CD4-positive, alpha-beta T cell treated with Interleukin-17A for 4 hours (primary cell): ENCODE results near the gene STX2.

Source experiments
- DNase-seq: peaks from one replicate; pipeline ENCODE4 v3.0.0-alpha.2; 2020; ENCODE audit warnings: mixed read lengths

Gene STX2

DNA sequence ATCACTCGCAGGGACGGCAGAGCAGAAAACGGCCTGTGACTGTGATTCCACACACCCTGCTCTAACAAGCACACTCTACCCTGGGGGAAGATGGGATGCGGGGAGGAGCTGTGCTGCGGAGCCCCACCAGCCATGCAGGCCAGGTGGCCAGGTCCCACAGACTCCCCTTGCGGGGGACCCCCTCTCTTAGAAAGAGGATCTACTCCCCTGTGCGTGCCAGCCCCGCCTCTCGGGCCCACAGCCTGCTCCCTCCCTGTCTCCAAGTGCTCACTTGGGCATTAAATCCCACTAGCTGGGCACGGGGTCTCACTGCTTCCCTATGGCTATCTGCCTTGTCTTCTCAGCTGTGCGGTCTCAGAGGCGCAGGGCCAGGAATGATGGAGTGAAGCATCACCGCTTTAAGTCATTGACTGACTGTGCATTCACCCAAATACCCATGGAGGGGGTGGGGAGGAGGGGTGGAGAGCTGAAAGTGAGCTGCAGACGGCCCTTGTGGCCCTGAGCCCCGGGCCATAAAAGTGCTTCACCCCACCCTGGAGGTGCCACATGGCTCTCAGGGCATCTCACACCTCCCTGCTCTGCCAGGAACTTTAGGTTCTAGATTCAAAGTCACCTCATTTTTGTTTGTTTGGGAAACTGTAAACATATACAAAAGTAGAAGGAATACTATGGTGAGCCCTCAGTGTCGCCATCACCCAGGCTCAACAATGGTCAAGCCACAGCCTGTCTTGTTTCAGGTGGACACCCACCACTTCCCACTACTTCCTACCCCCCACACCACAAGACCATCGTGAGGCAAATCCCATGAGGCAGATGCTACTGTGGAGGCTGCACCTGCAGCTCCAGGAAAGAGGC, 9.4 kb downstream of the STX2 start:
- no peak for DNase-seq

DNA sequence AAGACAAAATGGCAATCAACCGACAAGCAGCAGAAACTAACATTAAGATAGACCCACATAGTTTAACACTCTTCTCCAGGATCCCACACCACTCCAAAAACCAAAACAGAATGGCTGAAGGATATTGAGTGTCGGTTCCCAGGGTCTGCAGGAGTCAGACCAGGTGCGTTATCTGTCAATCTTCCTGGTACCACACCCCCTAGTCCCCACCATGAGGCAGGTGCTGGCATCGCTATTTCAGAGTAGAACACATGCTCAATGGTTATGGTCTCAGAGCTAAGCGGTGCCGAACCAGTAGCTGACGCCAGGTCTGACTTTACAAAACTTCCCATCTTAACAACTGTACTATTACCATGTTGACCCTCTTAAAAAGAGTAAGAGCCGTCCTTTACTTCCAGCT, 10.2 kb downstream of the STX2 start:
- no peak for DNase-seq

GRCh38 chr12:130827432-130827831, 11.6 kb downstream of the STX2 start:
- DNase-seq = no peak

DNA sequence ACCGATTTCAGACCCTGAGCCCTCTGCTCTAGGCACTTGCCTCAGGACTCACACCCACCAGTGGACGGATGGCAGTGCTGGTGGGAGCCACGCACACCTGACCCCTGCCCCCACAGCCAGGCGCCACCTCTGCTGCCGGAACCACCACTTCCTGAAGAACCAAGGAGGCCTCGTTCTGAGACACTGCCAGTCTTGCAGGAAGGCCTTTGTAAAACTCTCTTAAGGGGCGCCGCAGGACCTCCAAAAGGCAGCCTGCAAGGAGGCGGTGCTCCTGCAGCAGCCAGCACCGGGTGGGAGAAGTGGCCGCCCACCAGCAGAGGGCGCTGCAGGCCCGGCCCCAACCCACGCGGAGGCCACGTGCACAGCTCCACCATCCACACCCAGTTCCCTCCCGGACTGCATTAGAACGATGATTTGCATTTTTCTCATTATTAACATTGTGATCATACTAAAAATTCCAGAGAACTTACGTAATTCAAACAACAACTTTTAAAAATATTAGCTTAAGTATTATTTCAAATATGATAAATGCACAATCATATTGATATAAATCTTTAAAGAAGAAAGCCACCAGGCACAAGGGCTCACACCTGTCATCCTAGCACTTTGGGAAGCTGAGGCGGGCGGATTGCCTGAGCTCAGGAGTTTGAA, 12.8 kb downstream of the STX2 start:
- DNase-seq = peak; percentile 77

DNA sequence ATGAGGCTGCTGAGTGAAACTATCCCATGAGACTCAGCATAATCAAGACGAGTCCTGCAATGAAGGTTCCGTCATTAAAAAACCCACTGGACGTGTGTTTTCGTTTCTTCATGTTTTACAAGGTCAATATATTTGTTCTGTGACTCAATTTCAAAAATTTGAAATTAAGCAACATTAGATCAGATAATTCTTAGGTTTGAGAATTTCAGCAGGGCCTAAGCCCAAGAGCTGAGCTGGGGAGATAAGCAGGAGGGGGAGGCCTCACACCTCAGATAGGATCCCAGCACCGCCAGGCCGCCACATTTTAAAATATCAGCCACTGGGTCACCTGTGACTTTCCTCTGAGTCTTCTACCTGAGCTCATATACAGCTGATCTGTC, 13.3 kb downstream of the STX2 start:
- no peak for DNase-seq

DNA sequence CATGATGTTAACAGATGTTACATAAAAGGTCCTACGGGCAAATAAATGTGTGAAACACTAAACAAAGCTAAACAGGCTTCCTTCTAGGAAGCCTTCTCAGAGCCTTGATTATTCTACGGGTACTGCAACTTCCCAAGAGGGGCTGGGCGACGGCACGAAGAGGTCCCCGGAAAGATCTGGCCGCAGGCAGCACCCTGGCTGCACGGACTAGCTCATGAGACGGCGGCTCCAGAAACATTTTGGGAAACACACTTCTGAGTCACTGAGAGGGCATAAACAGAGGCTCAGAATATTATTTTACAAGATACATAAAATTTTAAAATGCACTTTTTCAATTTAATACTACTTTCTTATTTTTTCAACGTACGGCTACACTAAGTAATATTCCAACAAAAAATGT, 19.4 kb downstream of the STX2 start:
- DNase-seq = no peak

DNA sequence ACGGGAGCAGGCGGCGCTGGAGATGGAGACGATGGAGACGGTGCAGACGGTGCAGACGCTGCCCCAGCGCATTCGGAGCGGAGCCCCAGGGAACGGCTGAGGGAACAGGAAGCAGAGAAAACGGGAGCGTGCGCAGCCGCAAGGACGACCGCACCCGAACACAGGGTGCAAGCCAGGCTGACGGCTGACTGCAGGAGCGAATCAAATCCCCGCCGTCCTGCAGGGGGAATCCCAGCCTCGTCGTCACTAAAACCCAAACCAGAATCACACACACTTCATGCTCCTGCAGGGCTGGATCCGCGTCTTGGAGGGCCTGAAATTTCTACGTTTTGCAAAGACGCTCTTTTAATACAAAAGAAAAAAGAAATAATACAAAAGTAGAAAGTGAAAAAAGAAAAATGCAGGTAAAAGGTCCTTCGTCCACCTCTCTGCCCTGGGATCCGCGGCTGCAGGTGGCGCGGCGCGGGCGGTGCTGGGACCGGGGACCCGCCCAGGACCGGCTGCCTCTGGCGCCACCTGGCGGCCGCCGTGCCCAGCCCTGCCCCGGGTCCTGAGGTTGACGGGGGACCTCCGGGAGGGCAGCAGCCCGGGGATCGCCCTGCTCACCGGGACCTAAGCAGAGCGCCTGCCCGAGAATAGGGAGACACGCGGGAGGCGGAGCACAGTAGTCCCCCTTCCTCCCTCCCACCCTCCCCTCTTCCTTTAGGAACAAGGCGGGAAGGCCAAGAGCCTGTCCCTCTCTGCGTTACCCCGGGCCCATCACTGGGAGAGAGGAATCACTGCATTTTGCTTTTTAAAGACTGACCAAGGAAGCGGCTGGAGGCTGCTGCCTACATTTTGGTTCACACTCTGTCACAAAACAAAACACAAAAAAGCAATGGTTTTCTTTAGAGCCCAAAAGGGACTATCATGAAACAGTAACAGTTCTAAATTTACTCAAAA, 20.1 kb downstream of the STX2 start:
- peak; percentile 82 for DNase-seq

GRCh38 chr12:130818272-130818634, 20.8 kb downstream of the STX2 start:
- no peak for DNase-seq

DNA sequence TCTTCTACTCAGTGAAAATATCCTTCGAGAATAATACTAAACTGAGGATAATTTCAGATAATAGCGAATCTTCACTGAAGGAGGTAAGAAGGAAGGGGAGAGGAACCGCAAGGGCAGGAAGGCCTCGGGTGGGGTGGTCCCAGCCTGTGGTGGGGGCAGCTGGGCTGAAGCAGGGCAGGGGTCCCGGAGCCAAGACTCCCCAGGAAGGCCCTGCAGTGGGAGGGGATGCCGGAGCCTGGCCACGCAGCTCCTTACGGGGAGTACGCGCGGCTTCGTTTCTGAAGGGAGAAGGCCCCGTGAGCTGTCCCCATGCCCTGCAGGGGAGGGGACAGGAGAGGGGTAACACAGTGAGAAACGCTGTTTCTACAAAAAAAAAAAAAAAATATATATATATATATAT, 21.2 kb downstream of the STX2 start:
- DNase-seq = no peak

- DNase-seq = no peak
Observed at GRCh38 chr12:130816097-130816496, 23.0 kb downstream of the STX2 start.

DNA sequence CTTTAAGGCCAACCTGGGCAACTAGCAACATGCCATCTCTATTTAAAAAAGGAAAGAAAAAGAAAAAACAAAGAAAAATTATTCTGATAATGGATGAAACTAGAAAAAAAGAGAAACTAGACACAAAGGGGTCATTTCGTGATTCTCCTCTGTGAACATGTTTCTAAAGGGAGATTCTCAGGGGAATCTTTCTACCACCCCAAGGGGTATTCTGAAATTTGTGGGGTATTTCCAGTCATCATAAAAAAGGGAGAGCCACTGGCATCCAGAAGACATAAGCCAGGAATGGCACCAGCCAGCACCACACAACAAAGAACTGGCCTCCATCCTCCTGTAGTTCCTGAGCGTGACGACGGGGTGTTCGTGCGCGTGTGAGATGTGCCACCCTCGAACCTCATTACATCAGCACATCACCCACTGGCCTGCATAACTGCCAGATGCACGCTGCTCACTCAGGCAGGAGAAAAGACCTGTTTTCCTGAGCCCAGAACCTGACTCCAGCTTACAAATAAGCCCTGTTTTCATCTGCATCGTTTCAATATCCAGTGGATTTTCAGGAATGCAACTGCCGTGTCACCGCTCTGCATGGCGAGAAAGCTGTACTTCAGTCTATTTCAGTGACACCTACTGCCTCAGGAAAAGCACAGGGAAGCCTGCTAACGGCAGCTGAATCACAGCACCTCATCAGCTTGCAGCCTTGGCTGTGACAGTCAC, 23.9 kb downstream of the STX2 start:
- DNase-seq = no peak

- no peak for DNase-seq
Observed at GRCh38 chr12:130813949-130814348, 25.1 kb downstream of the STX2 start.

GRCh38 chr12:130813436-130813835, 25.6 kb downstream of the STX2 start:
- no peak for DNase-seq

DNA sequence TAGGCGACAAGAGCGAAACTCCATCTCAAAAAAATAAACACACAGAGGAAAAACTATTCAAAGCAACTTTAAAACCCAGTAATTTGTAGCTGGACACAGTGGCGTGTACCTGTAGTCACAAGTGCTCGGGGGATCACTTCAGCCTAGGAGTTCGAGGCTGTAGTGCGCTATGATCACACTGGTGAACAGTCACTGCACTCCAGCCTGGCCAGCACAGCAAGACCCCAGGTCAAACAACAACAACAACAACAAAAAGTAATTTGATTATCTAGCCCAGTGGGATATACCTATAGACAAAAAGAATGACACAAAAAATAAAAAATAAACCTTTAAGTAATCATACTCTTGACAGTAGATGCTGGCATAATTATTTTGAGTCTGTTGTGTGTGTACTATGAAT, 29.3 kb downstream of the STX2 start:
- no peak for DNase-seq

GRCh38 chr12:130807309-130807708, 31.7 kb downstream of the STX2 start:
- no peak for DNase-seq

GRCh38 chr12:130806574-130806973, 32.5 kb downstream of the STX2 start:
- DNase-seq = no peak

DNA sequence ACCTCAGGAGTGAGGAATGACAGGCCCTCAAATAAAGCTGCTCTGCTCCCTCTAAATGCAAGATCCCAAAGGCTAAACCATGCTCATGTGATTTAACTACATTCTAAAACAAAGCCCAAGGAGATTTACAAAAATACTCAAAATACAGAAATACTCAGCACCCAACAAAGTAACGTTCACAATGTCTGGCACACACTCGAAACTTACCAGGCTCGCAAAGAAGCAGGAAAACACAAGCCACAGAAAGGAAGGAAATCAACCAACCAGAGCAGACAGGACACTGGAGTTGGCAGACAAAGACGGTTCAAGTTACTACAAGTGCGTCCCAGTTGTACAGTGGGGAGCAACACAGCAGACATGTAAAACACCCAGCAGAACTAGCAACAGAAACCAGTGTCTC, 33.4 kb downstream of the STX2 start:
- DNase-seq = no peak

DNA sequence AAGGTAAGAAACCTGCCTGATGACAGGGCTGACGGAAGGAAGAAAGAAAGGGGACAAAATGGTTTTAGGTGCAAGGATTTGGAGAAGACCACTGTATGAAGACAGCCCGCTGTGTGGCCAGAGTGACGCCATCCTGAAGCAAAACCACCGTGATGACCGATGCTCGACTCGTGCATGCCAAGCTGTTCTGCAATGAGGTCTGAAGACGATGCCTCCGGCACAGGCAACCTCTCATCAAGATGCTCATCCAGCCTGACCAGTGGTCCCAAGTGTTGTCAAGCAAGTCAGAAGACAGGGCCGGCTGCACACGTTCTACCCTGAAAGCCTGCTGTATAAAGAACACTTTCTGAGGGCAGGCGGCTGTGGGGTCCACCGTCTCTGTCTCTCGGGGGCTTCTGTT, 34.8 kb downstream of the STX2 start:
- no peak for DNase-seq

DNA sequence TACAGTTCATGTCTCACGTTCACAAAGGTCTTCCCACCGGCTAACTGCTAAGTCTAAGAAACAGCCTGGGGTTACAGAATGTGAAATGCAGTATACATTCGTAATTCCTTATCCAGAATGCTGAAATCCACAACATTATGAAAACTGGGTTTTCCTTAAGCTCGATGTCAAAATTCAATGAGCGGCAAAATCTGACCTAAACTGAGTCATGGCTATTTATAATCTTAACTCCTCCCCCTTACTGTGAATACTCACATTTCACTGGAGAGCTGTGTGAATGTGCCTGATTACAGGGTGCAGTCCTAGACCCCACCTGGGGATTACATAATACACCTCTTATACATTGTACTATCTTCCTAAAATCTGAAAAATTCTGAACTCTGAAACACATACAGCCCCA, 35.3 kb downstream of the STX2 start:
- no peak for DNase-seq

DNA sequence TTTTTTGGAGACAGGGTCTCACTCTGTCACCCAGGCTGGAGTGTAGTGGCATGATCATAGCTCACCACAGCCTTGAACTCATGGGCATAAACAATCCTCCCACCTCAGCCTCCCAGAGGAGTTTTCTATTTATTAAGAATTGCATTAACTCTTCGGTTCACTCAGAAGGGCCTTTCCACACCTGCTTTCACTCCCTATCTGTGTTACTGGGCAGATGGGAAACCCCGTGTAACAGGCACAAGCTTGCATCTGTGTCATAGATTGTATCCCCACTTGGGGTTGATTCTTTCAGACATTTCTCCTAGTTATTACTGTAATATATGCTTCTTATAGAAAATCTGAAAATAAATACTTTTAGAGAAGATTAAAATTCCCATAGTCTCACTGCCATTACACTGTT, 38.7 kb downstream of the STX2 start:
- no peak for DNase-seq

DNA sequence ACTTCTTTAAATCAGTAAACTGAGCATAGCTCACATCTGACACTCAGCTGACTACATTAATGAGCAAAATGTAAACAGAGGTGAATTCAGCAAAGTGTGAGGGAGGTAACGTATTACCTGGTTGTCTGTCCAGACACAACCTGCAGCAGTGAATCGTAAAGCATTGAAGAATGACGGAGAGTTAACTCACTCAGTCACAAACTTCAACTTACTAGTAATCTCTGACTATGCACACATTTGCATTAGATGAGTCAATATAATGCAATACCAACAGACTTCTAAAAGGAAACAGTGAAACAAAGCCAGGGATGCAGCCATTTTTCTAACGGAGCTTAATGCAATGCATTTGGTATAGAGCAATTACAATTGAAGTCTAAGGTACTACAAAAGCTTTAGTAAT, 40.0 kb downstream of the STX2 start:
- no peak for DNase-seq

GRCh38 chr12:130796985-130797686, 41.9 kb downstream of the STX2 start:
- DNase-seq = peak; percentile 36
